Astrocyte of the hippocampus (primary cell): ENCODE results near the gene GPATCH4.
A peak's percentile ranks its signal among the peaks of the same experiment; 100 is the strongest.
"Not testable (repeated sequence)": the region's sequence is repeated elsewhere in the genome, so short reads cannot be mapped to it uniquely, and the experiment has no call there.

Experiments used
- DNase-seq: peaks from one replicate; pipeline ENCODE4 v3.0.0; 2011; ENCODE audit warnings: low read depth, low spot score

Gene GPATCH4

DNA sequence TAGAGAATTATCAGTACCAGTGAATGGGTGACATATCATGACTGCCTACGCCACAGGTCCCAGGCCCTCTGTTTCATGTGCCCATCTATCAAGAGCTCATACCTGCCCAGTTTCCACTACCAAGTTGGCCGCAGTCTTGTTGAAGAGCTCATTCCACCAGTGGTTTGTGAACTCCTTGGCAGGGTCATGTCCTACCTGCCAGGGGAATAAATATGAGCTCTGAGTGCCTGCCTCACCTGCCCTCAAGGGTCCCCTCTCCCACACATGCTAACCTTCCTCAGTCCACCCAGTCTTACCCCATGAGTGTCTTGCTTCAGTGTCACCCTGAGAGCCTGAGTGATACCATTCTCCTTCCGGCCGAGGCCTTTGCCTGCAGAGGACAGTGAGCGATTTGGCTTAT is 3.2 kb downstream of the GPATCH4 start:
- DNase-seq, result no peak

DNA sequence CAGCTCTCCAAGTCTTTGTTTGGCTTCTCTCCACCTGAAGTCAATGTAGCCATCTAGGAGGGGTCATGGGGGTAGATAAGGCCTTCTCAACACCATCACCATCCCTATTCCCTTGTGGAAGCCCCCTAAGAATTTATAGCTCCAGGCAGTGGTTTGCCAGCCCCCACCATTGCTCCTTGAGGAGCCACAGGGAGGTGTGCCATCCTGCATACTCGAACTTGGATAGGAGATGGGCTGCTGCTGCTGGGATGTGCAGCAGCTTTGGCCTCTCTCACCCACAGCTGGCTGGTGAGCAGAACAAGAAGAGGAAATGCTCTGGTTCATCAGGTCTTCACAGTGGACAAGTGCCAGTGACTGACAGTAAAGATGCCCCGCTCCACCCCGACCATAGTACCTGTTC is 4.9 kb downstream of the GPATCH4 start:
- DNase-seq, result no peak

DNA sequence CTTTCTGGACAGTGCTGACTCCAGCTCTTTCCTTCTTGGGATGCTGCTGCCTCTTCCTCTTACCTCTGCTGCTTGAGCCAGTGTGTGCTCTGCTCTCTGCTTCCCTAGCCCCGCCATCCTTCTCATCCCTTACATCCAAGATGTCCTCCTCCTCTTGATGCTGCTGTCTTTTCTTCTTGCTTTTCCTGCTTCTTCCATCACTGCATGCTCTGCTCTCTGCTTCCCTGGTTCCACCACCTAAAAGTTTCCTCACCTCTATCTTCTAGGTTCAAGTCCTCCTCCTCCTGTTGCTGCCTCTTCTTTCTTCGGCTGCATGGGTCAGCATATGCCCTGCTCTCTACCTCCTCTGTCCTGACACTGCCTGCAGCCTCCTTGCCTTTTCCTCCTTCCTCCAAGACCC is 6.3 kb downstream of the GPATCH4 start:
- DNase-seq, result no peak

- peak; percentile 45 for DNase-seq
Observed at GRCh38 chr1:156594190-156594589, 7.1 kb downstream of the GPATCH4 start.

GRCh38 chr1:156593661-156593989 is 7.7 kb downstream of the GPATCH4 start:
- no peak for DNase-seq

GRCh38 chr1:156592910-156593660 is 8.2 kb downstream of the GPATCH4 start:
- no peak for DNase-seq

DNA sequence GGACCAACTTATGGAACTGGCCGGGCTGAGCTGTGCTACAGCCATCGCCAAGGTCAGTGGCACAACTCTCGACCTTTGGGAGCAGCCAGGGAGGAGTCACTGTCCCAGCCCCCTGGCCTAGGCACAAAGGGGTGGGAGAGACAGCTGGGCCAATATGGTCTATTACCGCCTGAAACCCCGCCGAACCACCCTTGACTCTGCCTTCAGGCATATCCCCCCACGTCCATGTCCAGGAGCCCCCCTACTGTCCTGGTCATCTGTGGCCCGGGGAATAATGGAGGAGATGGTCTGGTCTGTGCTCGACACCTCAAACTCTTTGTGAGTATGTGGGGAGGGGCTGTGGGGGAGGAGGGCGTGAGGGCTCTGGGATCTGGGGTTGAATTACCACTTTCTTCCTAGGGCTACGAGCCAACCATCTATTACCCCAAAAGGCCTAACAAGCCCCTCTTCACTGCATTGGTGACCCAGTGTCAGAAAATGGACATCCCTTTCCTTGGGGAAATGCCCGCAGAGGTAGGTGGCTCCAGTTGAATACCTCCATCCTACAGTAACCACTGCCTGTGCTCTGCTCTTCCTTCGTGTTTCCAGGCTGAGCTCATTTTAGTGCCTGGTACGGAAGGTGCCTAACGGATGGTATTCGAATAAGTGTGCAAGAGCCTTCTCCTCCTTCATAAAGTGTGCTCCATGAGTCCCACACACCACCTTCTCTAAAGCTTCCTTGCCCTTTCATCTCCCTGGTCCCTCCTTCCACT is 8.9 kb downstream of the GPATCH4 start:
- no peak for DNase-seq

DNA sequence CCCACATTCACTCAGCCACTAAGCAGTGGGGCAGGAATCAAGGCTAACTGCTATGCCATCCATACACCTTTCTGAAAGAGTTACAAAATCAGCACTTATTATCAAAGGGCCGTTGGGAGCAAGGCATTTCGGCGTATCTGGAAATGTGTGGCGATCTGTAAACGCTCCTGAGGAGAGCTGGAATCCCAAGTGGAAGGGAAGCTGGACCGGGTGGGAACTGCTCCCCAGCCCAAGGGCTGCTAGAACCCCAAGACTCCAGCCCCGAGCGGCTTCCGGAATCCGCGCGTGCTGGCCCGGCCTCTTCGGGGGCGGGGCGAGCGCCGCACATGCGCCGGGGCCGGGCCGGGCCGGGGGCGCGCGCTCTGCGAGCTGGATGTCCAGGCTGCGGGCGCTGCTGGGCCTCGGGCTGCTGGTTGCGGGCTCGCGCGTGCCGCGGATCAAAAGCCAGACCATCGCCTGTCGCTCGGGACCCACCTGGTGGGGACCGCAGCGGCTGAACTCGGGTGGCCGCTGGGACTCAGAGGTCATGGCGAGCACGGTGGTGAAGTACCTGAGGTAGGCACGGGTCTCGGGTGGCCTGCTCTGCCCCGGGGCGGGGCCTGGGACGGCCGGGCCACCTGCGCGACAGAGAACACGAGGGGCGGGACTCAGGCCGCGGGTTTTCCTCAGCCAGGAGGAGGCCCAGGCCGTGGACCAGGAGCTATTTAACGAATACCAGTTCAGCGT is 9.7 kb downstream of the GPATCH4 start, which contains the start of gene NAXE:
NAXE (plus strand) TSS at position 345 of the 726 bp plus-strand sequence; CDS start at position 374, 29 bp downstream.
- peak; percentile 88 for DNase-seq

GRCh38 chr1:156591181-156591431 is 10.2 kb downstream of the GPATCH4 start:
- no peak for DNase-seq

GRCh38 chr1:156590326-156591180 is 10.7 kb downstream of the GPATCH4 start:
- no peak for DNase-seq

DNA sequence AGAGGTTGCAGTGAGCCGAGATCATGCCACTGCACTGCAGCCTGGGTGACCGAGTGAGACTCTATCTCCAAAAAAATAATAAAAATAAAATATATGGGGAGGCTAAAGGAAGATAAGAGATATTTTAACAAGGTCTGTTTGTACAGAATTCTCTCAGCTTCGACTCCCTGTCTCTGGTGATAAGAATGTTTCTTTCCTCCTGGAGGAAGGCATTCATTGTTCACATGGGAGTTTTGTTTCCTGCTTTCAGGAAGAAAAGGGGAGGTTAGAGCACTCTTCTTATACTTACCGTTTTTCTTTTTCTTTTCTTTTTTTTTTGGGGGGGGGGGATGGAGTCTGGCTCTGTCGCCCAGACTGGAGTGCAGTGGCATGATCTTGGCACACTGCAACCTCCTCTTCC is 11.7 kb downstream of the GPATCH4 start:
- DNase-seq, result no peak

DNA sequence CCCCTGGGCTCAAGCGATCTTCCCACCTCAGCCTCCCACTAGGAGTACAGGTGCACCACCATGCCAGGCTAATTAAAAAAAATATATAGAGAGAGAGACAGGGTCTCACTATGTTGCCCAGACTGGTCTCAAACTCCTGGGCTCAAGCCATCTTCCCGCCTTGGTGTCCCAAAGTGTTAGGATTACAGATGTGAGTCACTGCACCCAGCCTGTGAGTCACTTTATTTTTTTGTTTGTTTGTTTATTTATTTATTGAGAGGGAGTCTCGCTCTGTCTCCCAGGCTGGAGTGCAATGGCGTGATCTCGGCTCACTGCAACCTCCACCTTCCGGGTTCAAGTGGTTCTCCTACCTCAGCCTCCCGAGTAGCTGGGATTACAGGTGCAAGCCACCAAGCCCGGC is 13.4 kb downstream of the GPATCH4 start:
- DNase-seq, result not testable (repeated sequence)

- DNase-seq, result no peak
Observed at GRCh38 chr1:156586892-156587477, 14.3 kb downstream of the GPATCH4 start.

GRCh38 chr1:156586323-156586722 is 15.0 kb downstream of the GPATCH4 start:
- no peak for DNase-seq

DNA sequence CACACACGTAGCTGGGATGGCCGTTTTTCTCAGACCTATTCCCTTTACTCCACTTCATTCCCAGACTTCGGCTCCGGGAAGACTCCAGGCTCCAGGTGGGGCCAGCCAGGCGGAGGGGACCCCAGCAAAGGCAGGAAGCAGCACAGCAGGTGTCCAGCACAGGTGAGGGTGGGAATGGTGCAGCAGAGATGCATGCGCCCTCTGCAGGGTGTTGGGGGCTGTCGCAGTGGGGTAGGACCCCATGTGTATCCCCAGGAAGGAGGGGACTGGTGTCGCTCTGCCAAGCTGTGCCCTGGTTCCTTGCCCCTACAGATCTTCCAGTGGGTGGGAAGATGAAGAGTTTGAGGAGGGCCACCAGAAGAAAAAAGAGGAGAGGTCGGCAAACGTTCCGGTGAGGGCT is 16.5 kb downstream of the GPATCH4 start:
- DNase-seq, result no peak

- peak; percentile 89 for DNase-seq
Observed at GRCh38 chr1:156583821-156584622, 17.3 kb downstream of the GPATCH4 start.

DNA sequence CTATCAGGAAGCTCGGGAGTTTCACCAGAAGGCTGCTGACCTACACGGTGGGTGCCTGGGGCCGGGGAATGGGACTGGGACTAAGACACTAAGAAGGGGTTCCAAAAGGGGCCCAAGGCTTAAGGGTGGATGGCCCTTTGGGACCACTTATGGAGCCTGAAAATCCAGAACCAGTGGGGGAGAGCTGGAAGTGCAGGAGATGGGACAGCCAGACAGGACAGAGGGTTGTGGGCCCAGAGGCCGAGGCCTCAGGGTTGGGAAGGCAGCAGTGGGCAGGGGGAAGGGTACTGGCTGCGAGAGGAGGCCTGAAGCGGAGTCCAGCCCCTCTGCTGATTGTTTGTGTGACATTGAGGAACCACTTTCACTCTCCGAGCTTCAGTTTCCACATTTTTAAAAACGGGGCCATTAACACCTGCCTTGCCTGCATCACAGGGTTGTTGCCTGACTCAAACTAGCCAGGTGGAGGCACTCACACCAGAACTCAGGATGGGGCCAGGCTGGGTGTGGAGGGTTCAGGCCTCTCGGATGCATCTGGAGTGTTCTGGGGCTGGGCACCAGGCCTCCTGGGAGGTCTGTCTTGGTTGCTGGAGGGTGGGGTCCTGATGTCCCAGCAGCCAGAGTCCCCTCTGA is 18.8 kb downstream of the GPATCH4 start:
- no peak for DNase-seq

- no peak for DNase-seq
Observed at GRCh38 chr1:156581661-156582387, 19.5 kb downstream of the GPATCH4 start.

DNA sequence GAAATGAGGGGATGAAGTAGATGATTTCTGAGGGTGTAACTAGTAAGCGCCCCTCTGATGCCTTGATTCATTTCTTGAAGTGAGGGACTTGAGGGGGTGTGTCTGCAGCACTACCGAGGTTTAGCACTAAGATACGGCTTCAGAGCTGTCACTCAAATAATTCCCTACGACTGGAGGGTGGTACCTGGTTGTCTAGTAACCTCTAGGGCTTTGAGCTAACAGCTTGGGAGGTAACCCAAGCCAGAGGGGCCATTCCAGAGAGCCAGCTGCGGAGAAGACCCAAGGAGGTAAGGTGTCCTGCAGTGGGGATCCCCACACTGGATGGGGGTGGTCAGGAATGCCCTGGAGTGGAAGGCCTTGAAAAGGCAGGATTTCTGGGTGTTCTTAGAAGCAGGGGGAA is 21.8 kb downstream of the GPATCH4 start, which contains the start of gene TTC24:
TTC24 (plus strand) TSS at position 252 of the 400 bp plus-strand sequence. CDS start 1,642 bp downstream, outside the sequence.
- DNase-seq, result no peak
